Liver (tissue), 3 donors: Measurements from ENCODE around the gene DMXL2.

ENCODE experiments used
- FOXA2 ChIP-seq: IDR thresholded peaks from 2 replicates; pipeline ENCODE4 v1.6.1; 2016; ENCODE audit warnings: antibody characterized with exemption
- JUND ChIP-seq, 2 donors: IDR thresholded peaks; 2 replicates each; pipeline ENCODE4 v1.6.1; 2016; ENCODE audit warnings: antibody characterized with exemption in 2 of 2
- RAD21 ChIP-seq, 2 donors: IDR thresholded peaks; 2 replicates each; pipeline ENCODE4 v1.6.1; 2016; ENCODE audit warnings: antibody characterized with exemption in 2 of 2, mild to moderate bottlenecking in 2 of 2
- YY1 ChIP-seq: IDR thresholded peaks from 2 replicates; pipeline ENCODE4 v1.6.1; 2016; ENCODE audit warnings: antibody characterized with exemption, mild to moderate bottlenecking
- TF ChIP-seq, protein P1 (sequence below): fragments of 150-350 bp; IDR thresholded peaks from 2 replicates; pipeline ENCODE4 v1.5.1; 2017; ENCODE audit warnings: improper control_type of control experiment, low read depth, low read length; ENCODE audit not compliant: missing input control
- TF ChIP-seq, protein P2 (sequence below): IDR thresholded peaks from 2 replicates; pipeline ENCODE4 v1.6.1; 2016; ENCODE audit warnings: antibody characterized with exemption
- donor health status: healthy.
- donor health status: healthy.

DNA sequence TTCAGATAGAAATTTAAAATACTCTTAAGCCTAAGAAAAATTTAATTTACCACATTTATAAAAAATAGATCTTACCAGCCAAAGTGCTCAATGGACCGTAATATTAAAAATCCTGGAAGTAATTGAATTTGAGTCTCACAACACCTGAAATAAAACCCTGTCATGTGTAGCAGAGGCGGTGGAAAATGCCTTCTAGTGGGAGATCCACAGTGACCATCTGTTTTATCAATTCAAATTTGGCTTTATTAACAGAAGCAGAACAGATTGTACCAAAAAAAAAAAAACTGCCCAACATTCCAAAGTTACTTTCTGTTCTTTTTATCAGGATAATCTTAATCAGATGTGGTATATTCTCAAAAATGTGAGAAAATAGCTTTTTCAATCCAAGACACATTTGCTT is 71.7 kb downstream of the DMXL2 start:
- TF ChIP-seq, protein P1, sequence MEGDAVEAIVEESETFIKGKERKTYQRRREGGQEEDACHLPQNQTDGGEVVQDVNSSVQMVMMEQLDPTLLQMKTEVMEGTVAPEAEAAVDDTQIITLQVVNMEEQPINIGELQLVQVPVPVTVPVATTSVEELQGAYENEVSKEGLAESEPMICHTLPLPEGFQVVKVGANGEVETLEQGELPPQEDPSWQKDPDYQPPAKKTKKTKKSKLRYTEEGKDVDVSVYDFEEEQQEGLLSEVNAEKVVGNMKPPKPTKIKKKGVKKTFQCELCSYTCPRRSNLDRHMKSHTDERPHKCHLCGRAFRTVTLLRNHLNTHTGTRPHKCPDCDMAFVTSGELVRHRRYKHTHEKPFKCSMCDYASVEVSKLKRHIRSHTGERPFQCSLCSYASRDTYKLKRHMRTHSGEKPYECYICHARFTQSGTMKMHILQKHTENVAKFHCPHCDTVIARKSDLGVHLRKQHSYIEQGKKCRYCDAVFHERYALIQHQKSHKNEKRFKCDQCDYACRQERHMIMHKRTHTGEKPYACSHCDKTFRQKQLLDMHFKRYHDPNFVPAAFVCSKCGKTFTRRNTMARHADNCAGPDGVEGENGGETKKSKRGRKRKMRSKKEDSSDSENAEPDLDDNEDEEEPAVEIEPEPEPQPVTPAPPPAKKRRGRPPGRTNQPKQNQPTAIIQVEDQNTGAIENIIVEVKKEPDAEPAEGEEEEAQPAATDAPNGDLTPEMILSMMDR = no peak
- TF ChIP-seq YY1 (no peak), JUND (IDR thresholded peaks at IDR 0.05) (no peak), RAD21 (IDR thresholded peaks at IDR 0.05) (no peak), FOXA2 (no peak)
- TF ChIP-seq, protein P2, sequence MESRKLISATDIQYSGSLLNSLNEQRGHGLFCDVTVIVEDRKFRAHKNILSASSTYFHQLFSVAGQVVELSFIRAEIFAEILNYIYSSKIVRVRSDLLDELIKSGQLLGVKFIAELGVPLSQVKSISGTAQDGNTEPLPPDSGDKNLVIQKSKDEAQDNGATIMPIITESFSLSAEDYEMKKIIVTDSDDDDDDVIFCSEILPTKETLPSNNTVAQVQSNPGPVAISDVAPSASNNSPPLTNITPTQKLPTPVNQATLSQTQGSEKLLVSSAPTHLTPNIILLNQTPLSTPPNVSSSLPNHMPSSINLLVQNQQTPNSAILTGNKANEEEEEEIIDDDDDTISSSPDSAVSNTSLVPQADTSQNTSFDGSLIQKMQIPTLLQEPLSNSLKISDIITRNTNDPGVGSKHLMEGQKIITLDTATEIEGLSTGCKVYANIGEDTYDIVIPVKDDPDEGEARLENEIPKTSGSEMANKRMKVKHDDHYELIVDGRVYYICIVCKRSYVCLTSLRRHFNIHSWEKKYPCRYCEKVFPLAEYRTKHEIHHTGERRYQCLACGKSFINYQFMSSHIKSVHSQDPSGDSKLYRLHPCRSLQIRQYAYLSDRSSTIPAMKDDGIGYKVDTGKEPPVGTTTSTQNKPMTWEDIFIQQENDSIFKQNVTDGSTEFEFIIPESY = no peak
